ENCODE results near the gene CLDN16.

GRCh38 chr3:190425833-190426232 is 37.9 kb downstream of the CLDN16 start:
- TF ChIP-seq POLR2A (IDR thresholded peaks at IDR 0.05): no peak
- no peak for TF ChIP-seq CTCF (IDR thresholded peaks at IDR 0.05)

All from body of pancreas (tissue), 4 donors.